Esophagus (tissue), 2 donors: ENCODE results near the gene PACSIN2. TPM values are rescaled to one million over a fixed set of nuclear protein-coding genes. Genes with fewer than 3 reads are reported as not detected.

Experiments
- H3K27ac ChIP-seq, 2 donors: one replicate each; pipeline ENCODE4 v1.5.1; 2013; ENCODE audit warnings: low read depth in 2 of 2, mild to moderate bottlenecking in 2 of 2, inconsistent platforms in 1 of 2, low read length in 1 of 2, moderate library complexity in 1 of 2
- H3K27me3 ChIP-seq, 2 donors: one replicate each; pipeline ENCODE4 v1.6.1; 2013; ENCODE audit warnings: low read length in 2 of 2, control low read depth in 1 of 2, mild to moderate bottlenecking in 1 of 2; ENCODE audit not compliant: insufficient read depth in 2 of 2, control insufficient read depth in 1 of 2
- H3K36me3 ChIP-seq, 2 donors: one replicate each; pipeline ENCODE4 v1.6.1; 2013; ENCODE audit warnings: low read length in 1 of 2; ENCODE audit not compliant: control insufficient read depth in 2 of 2, insufficient read depth in 2 of 2
- H3K4me1 ChIP-seq, 2 donors: one replicate each; pipeline ENCODE4 v1.6.1; 2013; ENCODE audit warnings: low read length in 1 of 2; ENCODE audit not compliant: control insufficient read depth in 2 of 2, insufficient read depth in 2 of 2
- H3K4me3 ChIP-seq, 2 donors: one replicate each; pipeline ENCODE4 v1.5.1; 2013; ENCODE audit warnings: low read length in 2 of 2, mild to moderate bottlenecking in 2 of 2, low read depth in 1 of 2, moderate library complexity in 1 of 2
- H3K9me3 ChIP-seq, 2 donors: one replicate each; pipeline ENCODE4 v1.6.1; 2013; ENCODE audit warnings: mild to moderate bottlenecking in 2 of 2, low read depth in 1 of 2, low read length in 1 of 2, moderate library complexity in 1 of 2; ENCODE audit not compliant: control insufficient read depth in 2 of 2, insufficient read depth in 1 of 2
- WGBS, 2 donors: extraction: QIAGEN DNeasy Blood & Tissue Kit; methylation state at CpG; one replicate each; pipeline ENCODE4 v1.1.7; 2013; 5-methylcytosine and 5-hydroxymethylcytosine counted together
- polyA plus RNA-seq, 2 donors: library from polyadenylated mRNA; stranded (reverse); fragments of 200-250 nt; gene quantifications; one replicate each; pipeline ENCODE4 v1.2.3, GENCODE V29; 2013
- donor health status: healthy with polysubstance abuse.
- donor health status: Bipolar disorder and iron deficiency.

PACSIN2 gene
- polyA plus RNA-seq, 2 donors = 17.1 to 20.3 TPM

DNA sequence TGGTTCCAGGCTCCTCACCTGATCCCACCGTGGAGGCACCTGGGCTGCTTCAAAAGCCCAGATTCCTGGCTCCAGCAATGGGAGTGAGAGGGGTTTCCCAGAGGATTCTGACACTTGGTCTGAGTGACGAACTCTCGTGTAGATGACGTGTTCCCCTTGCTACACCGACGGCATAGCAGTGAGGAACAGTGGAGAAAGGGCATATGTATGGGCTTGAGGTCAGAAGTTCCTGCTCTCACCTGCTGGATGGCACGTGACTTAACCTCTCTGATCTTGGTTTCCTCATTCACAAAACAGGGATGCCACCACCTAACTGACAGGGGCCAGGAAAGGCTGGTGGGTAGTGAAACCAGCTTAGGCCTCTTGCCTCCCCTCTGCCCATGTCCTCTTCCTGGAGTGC is 127.8 kb downstream of the PACSIN2 start:
- Histone ChIP-seq H3K4me3 (no peak overlapping the region), H3K9me3 (no peaks in the 10 kb centered on the region), H3K36me3 (peaks cover 4 to 24% of the 10 kb centered on the region in 2 donors), H3K27me3 (no peaks in the 10 kb centered on the region), H3K4me1 (peaks cover 3 to 12% of the 10 kb centered on the region in 2 donors), H3K27ac (no peak overlapping the region)
- WGBS, 2 donors = 67 to 85% methylated on average over 7 of the region's 7 CpGs

DNA sequence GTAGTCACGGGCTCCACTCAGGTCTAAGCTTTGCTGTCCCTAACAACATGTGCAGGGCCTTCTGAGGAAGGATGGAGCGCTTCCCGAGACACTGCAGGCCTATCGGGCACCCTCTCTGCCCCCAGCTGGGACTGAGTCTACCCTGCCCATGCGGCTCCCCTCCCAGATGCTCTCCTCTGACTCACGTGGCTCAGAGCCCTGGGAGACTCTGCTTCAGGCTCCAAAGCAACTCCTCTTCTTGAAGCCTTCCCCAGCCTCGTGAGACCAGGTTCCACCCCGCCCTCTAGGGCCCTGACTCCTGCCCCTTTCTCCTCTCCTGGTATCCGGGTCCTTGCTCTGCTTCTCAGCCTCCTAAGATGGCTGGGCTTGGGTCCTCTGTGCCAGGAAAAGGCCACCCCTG is 129.5 kb downstream of the PACSIN2 start:
- WGBS, 2 donors = 72 to 75% methylated on average over 9 of the region's 9 CpGs
- peaks cover 14 to 29% of the 10 kb centered on the region in 2 donors for H3K36me3 ChIP-seq

DNA sequence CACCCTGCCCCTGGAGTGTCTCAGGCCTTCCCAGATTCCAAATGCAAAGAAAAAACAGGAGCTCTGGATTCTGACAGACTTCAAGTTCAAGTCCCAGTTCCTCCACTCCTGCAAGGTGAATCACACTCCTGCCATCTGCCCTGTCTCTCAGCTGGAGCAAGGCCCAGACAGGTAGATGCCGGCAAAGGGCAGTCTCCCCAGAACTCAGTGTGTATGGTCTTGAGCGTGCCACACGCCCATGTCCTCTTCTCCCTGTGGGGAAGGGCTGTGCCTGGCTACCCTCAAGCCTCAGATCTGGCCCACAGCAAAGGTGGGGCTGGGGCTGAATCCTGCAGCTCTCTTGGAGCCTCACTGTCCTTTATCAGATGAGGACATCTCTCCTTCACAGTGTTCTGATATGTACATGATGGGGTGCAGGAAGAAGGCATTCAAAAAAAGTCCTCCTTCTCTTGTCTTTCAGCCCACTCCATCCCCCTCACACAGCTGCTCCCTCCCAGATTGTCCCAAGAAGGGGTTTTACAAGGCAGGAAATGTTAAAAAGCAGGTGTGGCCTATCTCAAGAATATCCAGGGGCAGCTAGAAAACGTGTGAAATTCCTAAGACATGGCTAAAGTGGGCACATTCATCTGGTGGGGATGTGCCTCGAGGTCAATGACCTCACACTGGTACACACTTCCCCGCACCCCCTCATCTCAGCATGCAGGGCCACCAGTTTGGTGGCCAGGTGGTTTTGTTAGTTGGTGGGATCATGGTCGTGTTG is 130.2 kb downstream of the PACSIN2 start:
- Histone ChIP-seq H3K27me3 (no peaks in the 10 kb centered on the region), H3K4me1 (peaks cover 3 to 14% of the 10 kb centered on the region in 2 donors), H3K27ac (no peak overlapping the region), H3K9me3 (no peaks in the 10 kb centered on the region), H3K36me3 (peaks cover 15 to 31% of the 10 kb centered on the region in 2 donors), H3K4me3 (no peak overlapping the region)
- WGBS, 2 donors = 68 to 74% methylated on average over 7 of the region's 7 CpGs

More for the DNA sequence above, 129.5 kb downstream of the PACSIN2 start:
- H3K9me3 ChIP-seq = no peaks in the 10 kb centered on the region
- H3K4me3 ChIP-seq = no peak overlapping the region
- peaks cover 3 to 14% of the 10 kb centered on the region in 2 donors for H3K4me1 ChIP-seq
- no peak overlapping the region for H3K27ac ChIP-seq
- H3K27me3 ChIP-seq = no peaks in the 10 kb centered on the region

DNA sequence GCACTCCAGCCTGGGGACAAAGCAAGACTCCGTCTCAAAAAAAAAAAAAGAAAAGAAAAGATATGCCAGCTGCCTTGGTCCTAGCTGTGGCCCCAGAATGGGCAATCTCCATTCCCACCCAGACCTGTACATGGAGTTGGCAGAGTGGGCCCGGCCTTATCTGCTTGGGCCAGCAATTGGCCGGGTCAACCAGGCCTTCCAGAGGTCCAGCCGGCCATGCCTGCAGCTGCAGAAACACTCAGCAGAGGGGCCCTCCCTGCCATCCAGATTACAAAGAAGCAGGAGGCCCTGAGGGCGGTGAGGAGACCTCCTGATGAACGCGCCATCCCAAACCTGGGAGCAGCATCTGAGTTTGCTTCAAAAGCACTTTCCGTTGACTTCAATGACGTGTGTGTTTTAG is 131.0 kb downstream of the PACSIN2 start:
- WGBS, 2 donors = 91 to 93% methylated on average over 9 of the region's 9 CpGs

DNA sequence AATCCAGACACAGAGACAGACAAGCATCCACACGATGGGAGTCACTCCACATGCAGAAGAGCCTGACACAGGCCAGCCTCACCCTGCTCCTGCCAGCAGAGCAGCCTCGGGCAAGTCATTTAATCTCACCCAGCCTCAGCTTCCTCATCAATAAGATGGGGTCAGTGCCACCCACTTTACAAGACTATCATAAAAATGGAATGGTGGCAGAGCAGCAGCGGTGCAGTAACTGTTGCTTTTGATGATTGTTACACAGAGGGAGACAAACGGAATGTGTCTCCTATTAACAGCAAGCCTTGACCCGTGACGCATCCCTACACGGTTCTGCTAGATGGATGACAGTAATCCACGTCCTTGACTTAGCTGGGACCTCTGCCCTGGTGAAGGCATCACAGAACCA is 131.8 kb downstream of the PACSIN2 start:
- no peak overlapping the region for H3K4me3 ChIP-seq
- no peaks in the 10 kb centered on the region for H3K9me3 ChIP-seq
- H3K27ac ChIP-seq = no peak overlapping the region
- WGBS, 2 donors = 67 to 77% methylated on average over 8 of the region's 8 CpGs
- peaks cover 25 to 33% of the 10 kb centered on the region in 2 donors for H3K36me3 ChIP-seq
- H3K4me1 ChIP-seq = peaks cover 3 to 13% of the 10 kb centered on the region in 2 donors
- no peaks in the 10 kb centered on the region for H3K27me3 ChIP-seq

More for the DNA sequence above, 131.0 kb downstream of the PACSIN2 start:
- H3K36me3 ChIP-seq = peaks cover 19 to 30% of the 10 kb centered on the region in 2 donors
- H3K27ac ChIP-seq = no peak overlapping the region
- H3K4me1 ChIP-seq = peaks cover 3 to 14% of the 10 kb centered on the region in 2 donors
- no peaks in the 10 kb centered on the region for H3K27me3 ChIP-seq
- no peak overlapping the region for H3K4me3 ChIP-seq
- no peaks in the 10 kb centered on the region for H3K9me3 ChIP-seq

DNA sequence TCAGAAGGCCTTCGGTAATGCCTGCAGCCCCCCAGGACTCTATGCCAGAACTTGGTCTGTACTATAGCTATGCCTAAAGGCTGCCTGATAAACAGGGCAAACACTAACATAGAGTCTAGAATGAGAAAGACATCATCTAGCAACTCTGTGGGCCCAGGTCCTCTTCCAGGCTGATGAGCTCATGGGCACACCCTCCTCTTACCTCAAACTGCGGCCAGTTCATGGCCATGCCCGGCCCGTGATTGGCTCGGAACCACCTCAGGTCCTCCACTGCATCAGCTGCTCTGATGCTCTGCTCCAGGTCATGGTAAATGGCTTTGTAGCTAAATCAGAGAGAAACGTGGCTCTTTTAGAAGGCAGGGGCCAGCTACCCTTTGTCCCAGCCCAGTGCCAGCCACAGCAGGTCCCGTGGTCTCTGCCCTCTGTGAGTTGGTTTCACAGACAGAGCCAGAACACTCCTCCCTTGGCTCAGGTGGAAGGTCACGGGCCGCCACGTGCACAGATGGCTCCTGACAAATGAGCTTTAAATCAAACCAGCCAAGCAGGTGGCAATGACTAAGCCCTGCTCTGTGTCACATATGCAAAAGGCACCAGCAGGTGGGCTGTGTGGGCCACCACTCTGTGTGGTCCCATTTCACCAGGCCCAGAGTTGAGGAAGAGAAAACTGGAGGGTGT is 132.8 kb downstream of the PACSIN2 start:
- H3K9me3 ChIP-seq = no peaks in the 10 kb centered on the region
- peaks cover 25 to 41% of the 10 kb centered on the region in 2 donors for H3K36me3 ChIP-seq
- 56 to 68% methylated on average over 10 of the region's 10 CpGs for WGBS, 2 donors
- no peak overlapping the region for H3K27ac ChIP-seq
- H3K27me3 ChIP-seq = no peaks in the 10 kb centered on the region
- peaks cover 0 to 9% of the 10 kb centered on the region in 2 donors for H3K4me1 ChIP-seq
- H3K4me3 ChIP-seq = no peak overlapping the region

DNA sequence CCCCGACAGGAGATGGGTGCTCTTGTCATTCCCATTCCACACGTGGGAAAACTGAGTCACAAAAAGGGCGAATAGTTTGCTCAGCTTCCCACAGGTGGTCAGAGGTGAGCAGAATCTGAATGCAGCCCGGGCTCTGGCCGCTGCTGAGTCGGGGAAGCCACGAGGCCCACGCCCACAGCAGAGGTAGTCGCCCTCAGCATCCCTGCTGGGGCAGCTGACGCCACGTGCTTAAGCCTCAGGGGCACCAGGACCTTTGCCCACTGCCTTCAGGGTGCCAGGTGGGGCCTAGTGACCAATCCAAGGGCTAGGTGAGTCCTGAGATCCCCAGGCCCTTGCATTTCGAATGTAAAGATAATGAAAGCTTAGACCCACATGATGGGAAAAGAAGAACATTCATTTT is 133.7 kb downstream of the PACSIN2 start:
- H3K4me3 ChIP-seq = no peak overlapping the region
- H3K4me1 ChIP-seq = peaks cover 0 to 9% of the 10 kb centered on the region in 2 donors
- 79 to 92% methylated on average over 12 of the region's 12 CpGs for WGBS, 2 donors
- no peaks in the 10 kb centered on the region for H3K9me3 ChIP-seq
- no peak overlapping the region for H3K27ac ChIP-seq
- H3K36me3 ChIP-seq = peaks cover 31 to 47% of the 10 kb centered on the region in 2 donors
- no peaks in the 10 kb centered on the region for H3K27me3 ChIP-seq

DNA sequence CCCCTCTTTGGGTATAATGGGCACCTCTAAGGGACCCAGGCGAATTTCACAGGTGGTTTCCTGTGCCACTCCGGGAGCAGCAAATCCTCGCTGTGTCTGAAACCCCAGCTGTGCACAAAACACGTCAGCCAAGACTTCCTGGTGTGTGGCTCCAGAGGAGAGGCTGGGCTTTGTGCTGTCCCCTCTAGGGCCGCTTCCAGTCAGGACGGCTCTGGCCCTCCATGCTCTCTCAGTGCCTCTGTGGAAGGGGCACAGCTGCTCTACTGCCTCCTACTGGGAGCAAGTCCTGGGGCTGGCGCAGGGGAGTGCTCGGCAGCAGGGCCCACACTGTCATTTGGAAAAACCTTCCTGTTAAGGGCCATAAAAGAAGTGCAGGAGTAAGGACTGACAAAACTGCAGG is 134.1 kb downstream of the PACSIN2 start:
- H3K4me1 ChIP-seq = peaks cover 0 to 9% of the 10 kb centered on the region in 2 donors
- H3K4me3 ChIP-seq = no peak overlapping the region
- no peaks in the 10 kb centered on the region for H3K27me3 ChIP-seq
- no peaks in the 10 kb centered on the region for H3K9me3 ChIP-seq
- H3K36me3 ChIP-seq = peaks cover 33 to 52% of the 10 kb centered on the region in 2 donors
- no peak overlapping the region for H3K27ac ChIP-seq
- WGBS, 2 donors = 84 to 91% methylated on average over 8 of the region's 8 CpGs

DNA sequence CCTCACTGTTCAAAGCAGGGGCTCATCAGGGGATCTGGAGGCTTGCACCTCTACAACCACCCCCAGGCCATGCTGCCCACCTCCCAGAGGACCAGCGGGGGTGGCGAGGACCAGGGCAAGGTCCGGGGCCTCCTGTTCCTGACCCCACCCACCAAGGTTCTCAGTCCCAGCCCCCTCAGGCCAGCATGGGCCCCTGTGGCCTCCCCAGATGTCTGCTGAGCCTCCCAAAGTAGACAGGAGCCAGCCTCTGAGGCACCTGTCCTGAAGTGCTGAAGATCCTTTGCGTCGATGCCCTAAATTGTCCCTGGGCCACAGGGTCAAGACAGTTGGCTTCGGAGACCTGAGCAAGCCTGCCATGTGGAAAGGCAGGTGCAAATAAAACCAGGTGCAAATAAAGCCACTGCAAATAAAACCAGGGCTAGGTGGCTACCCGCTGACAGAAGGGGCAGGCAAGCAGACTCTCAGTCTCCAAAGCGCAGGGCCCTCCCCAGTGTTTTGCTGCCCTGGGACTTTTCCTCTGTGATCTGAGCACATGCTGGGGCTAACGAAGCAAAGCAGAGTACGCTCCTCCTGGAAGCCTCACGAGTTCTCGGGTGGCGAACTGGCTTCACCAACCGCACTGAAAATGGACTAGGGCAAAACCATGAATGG is 135.5 kb downstream of the PACSIN2 start:
- H3K4me1 ChIP-seq = peaks cover 0 to 9% of the 10 kb centered on the region in 2 donors
- H3K36me3 ChIP-seq = peaks cover 34 to 55% of the 10 kb centered on the region in 2 donors

More for the DNA sequence above, 135.5 kb downstream of the PACSIN2 start:
- Histone ChIP-seq H3K9me3 (no peaks in the 10 kb centered on the region), H3K4me3 (no peak overlapping the region), H3K27ac (no peak overlapping the region), H3K27me3 (no peaks in the 10 kb centered on the region)
- whole genome bisulfite sequencing, 2 donors = 85 to 94% methylated on average over 14 of the region's 14 CpGs
